GM12878 (cell line): ENCODE data around the gene ARL11. TPM values are rescaled to one million over a fixed set of nuclear protein-coding genes. Genes with fewer than 3 reads are reported as not detected.

Source experiments
- ATAC-seq: fragments of 200-7000 bp; cut with Tn5 transposase; 3 replicates; pipeline ENCODE4 v1.9.1; 2020; ENCODE audit warnings: mild to moderate bottlenecking, moderate library complexity
- BruUV-seq: library from RNA; stranded (reverse); fragments of 400-500 nt; replicated peaks from 2 replicates; lab custom pipeline; 2021; lab: Mats Ljungman, UMichigan
- CTCF ChIA-PET: fragments of 300-600 bp; sonication (Branson Sonifier 250); formaldehyde crosslinking; extraction: SDS; loops from one replicate; lab custom pipeline; 2021; ENCODE audit warnings: inconsistent platforms; lab: Yijun Ruan, JAX
- POLR2A ChIA-PET: fragments of 350-600 bp; formaldehyde crosslinking; extraction: SDS; loops from one replicate; lab custom pipeline; 2021; ENCODE audit warnings: inconsistent platforms; lab: Charles Lee
- RAD21 ChIA-PET: fragments of 300-600 bp; sonication (Branson Sonifier 250); formaldehyde crosslinking; loops from one replicate; lab custom pipeline; 2023; ENCODE audit warnings: antibody characterized with exemption; ENCODE audit not compliant: unreplicated experiment; lab: Charles Lee
- SMC1A ChIA-PET: fragments of 300-600 bp; sonication (Branson Sonifier 250); formaldehyde crosslinking; loops from one replicate; lab custom pipeline; 2023; ENCODE audit not compliant: unreplicated experiment, uncharacterized antibody; lab: Charles Lee
- DNase-seq: peaks from one replicate; pipeline ENCODE4 v3.0.0-alpha.2; 2011; ENCODE audit warnings: low read depth, low spot score
- FAIRE-seq: peaks from 3 replicates; lab custom pipeline; 2011; peaks lifted over from hg19 to GRCh38; lab: Jason Lieb, UNC
- H2AFZ ChIP-seq: 2 replicates; pipeline ENCODE4 v1.6.0; 2011; ENCODE audit warnings: low read depth, low read length, control low read depth; ENCODE audit not compliant: control insufficient read depth
- H3K27ac ChIP-seq: 2 replicates; pipeline ENCODE4 v1.5.1; 2011; ENCODE audit warnings: control low read depth; ENCODE audit not compliant: control insufficient read depth, insufficient read depth
- H3K27me3 ChIP-seq, 2 experiments: replicated peaks in 1 of 2; 2 replicates each; pipeline versions ENCODE4 v1.6.0 to v1.6.1; 2011; ENCODE audit warnings: low read length in 1 of 2; ENCODE audit not compliant: control insufficient read depth in 2 of 2, insufficient read depth in 2 of 2
- H3K36me3 ChIP-seq, 2 experiments: 2 replicates each; pipeline ENCODE4 v1.5.1; 2011; ENCODE audit warnings: low read length in 1 of 2; ENCODE audit not compliant: control insufficient read depth in 2 of 2, insufficient read depth in 2 of 2
- H3K4me1 ChIP-seq: 2 replicates; pipeline ENCODE4 v1.6.1; 2011; ENCODE audit warnings: mild to moderate bottlenecking, low read length, moderate library complexity, mixed read lengths; ENCODE audit not compliant: control insufficient read depth, insufficient read depth
- H3K4me2 ChIP-seq: 2 replicates; pipeline ENCODE4 v1.6.0; 2011; ENCODE audit warnings: control low read depth; ENCODE audit not compliant: control insufficient read depth, insufficient read depth
- H3K4me3 ChIP-seq: fragments of 200-600 bp; sonication (generic); 2 replicates; pipeline ENCODE4 v1.5.1; 2016
- H3K79me2 ChIP-seq: 2 replicates; pipeline ENCODE4 v1.6.0; 2011; ENCODE audit warnings: low read length; ENCODE audit not compliant: control insufficient read depth, insufficient read depth
- H3K9ac ChIP-seq: 2 replicates; pipeline ENCODE4 v1.8.0; 2011; ENCODE audit warnings: low read length, control low read depth, mixed read lengths; ENCODE audit not compliant: control insufficient read depth, insufficient read depth
- H3K9me3 ChIP-seq: replicated peaks from 3 replicates; pipeline ENCODE4 v1.5.1; 2011; ENCODE audit warnings: mild to moderate bottlenecking, low read length; ENCODE audit not compliant: control insufficient read depth, insufficient read depth
- H4K20me1 ChIP-seq: 2 replicates; pipeline ENCODE4 v1.6.0; 2011; ENCODE audit not compliant: control insufficient read depth, insufficient read depth
- BMI1 ChIP-seq: fragments of 450-650 bp; IDR thresholded peaks from 2 replicates; pipeline ENCODE4 v1.6.1; 2016; ENCODE audit warnings: mild to moderate bottlenecking, moderate library complexity, borderline replicate concordance
- CEBPZ ChIP-seq: fragments of 150-350 bp; IDR thresholded peaks from 2 replicates; pipeline ENCODE4 v1.6.1; 2016; ENCODE audit warnings: low read depth, low read length
- CREM ChIP-seq: IDR thresholded peaks from 2 replicates; pipeline ENCODE4 v1.6.1; 2014; ENCODE audit warnings: antibody characterized with exemption, low read depth
- E2F8 ChIP-seq: fragments of 450-650 bp; IDR thresholded peaks from 2 replicates; pipeline ENCODE4 v1.6.1; 2018; ENCODE audit warnings: mild to moderate bottlenecking, low read depth, moderate library complexity; ENCODE audit not compliant: partially characterized antibody
- GABPA ChIP-seq: IDR thresholded peaks from 2 replicates; pipeline ENCODE4 v1.6.1; 2014; ENCODE audit warnings: antibody characterized with exemption, low read depth, mild to moderate bottlenecking, inconsistent platforms
- HDAC2 ChIP-seq: fragments of 200-600 bp; sonication (generic); IDR thresholded peaks from 2 replicates; pipeline ENCODE4 v1.6.1; 2017
- MEF2A ChIP-seq: IDR thresholded peaks from 2 replicates; pipeline ENCODE4 v1.6.1; 2011; ENCODE audit warnings: low read depth, mild to moderate bottlenecking, low read length, moderate library complexity; ENCODE audit not compliant: insufficient read depth
- PML ChIP-seq: IDR thresholded peaks from 2 replicates; pipeline ENCODE4 v1.6.1; 2012; ENCODE audit warnings: low read length, inconsistent platforms
- POLR2AphosphoS2 ChIP-seq: IDR thresholded peaks from 2 replicates; pipeline ENCODE4 v1.6.1; 2011; ENCODE audit warnings: low read depth, mild to moderate bottlenecking, low read length, improper control_type of control experiment, moderate library complexity
- POLR2AphosphoS5 ChIP-seq: IDR thresholded peaks from 2 replicates; pipeline ENCODE4 v1.6.1; 2011; ENCODE audit warnings: mild to moderate bottlenecking, low read length, inconsistent platforms
- SREBF1 ChIP-seq: IDR thresholded peaks from 2 replicates; pipeline ENCODE4 v1.6.1; 2012; ENCODE audit warnings: mild to moderate bottlenecking, low read length
- ZBTB4 ChIP-seq: fragments of 450-650 bp; formaldehyde crosslinking; IDR thresholded peaks from 2 replicates; pipeline ENCODE4 v1.4.0; 2022; ENCODE audit warnings: mild to moderate bottlenecking, moderate library complexity
- WGBS: methylation state at CpG from one replicate; pipeline ENCODE4 v1.1.6; 2016; ENCODE audit warnings: low lambda C conversion rate; ENCODE audit not compliant: insufficient replicate concordance, insufficient coverage; ENCODE audit errors: missing lambda C conversion rate; 5-methylcytosine and 5-hydroxymethylcytosine counted together
- in situ Hi-C: fragments of 300-500 bp; cut with MboI; formaldehyde crosslinking; loops from 9 replicates; pipeline ENCODE4 v1.14.3; 2018; ENCODE audit warnings: mixed read lengths
- intact Hi-C: fragments of 100-400 bp; cut with micrococcal nuclease; formaldehyde crosslinking; loops from one replicate; pipeline ENCODE4 v1.14.2; 2022; ENCODE audit not compliant: unreplicated experiment
- polyA plus RNA-seq, 11 experiments: library from polyadenylated mRNA; depleted of rRNA in 4 of 11; unstranded in 6 of 11; stranded (reverse) in 5 of 11; fragments of >200 nt; fragmentation: Nextera tagmentation in 4 of 11; fragmentation: Illumina TruSeq in 1 of 11; extraction: Ambion mirVana in 4 of 11; extraction: Trizol in 1 of 11; gene quantifications; 1 replicate in 1 of 11; 2 replicates in 10 of 11; pipeline versions ENCODE4 v1.2.1 to v1.2.3, GENCODE V29; 2011 to 2016; ENCODE audit warnings: inconsistent platforms in 2 of 11, missing spikeins in 2 of 11, low read depth in 1 of 11
- total RNA-seq, 4 experiments: library from RNA; depleted of rRNA in 3 of 4; stranded (reverse); fragments of >200 nt in 3 of 4; fragmentation: Illumina TruSeq in 1 of 4; extraction: Trizol in 1 of 4; gene quantifications; 2 replicates each; pipeline versions ENCODE4 v1.2.1 to v1.2.3, GENCODE V29; 2013 to 2021
- TF ChIP-seq, protein P1 (sequence below): fragments of 450-650 bp; IDR thresholded peaks from 2 replicates; pipeline ENCODE4 v1.6.1; 2018; ENCODE audit warnings: borderline replicate concordance, mild to moderate bottlenecking; ENCODE audit not compliant: partially characterized antibody

Gene ARL11
- total and polyA plus RNA-seq, 10 of the 15 experiments (the other 5 are each of a cell fraction or from before 2014, with no cell fraction given), result 2.0 to 7.2 (median 4.4) TPM

- POLR2A ChIA-PET, result interaction anchor here (0.6 to 0.7 kb wide), 2 partner anchors 180 to 292 kb away, joined by 3 to 4 read pairs; no protein-coding TSS in a partner anchor
- no peak for ATAC-seq
- WGBS, result 97% methylated on average over 3 of the region's 4 CpGs
- Histone ChIP-seq H4K20me1 (no peaks in the 10 kb centered on the region), H3K79me2 (no peaks in the 10 kb centered on the region), H3K9ac (no peak overlapping the region), H3K4me3 (no peak overlapping the region), H3K4me1 (peaks cover 7% of the 10 kb centered on the region; the same call in 1 of the 2 replicates), H2AFZ (no peak overlapping the region), H3K4me2 (no peak overlapping the region), H3K27ac (no peak overlapping the region), H3K36me3 (no peaks in the 10 kb centered on the region), H3K27me3 (no peaks in the 10 kb centered on the region), H3K9me3 (no peaks in the 10 kb centered on the region)
- in situ Hi-C loops, result no loop called here
- no peak for FAIRE-seq
- SMC1A ChIA-PET, result no interaction called here
- BruUV-seq, result no TSS peak
- DNase-seq, result no peak
- RAD21 ChIA-PET, result no interaction called here
- intact Hi-C loops, result no loop called here
- CTCF ChIA-PET, result no interaction called here
- TF ChIP-seq POLR2AphosphoS5, result no peak
- TF ChIP-seq GABPA, result no peak
- TF ChIP-seq CEBPZ, result no peak
- TF ChIP-seq ZBTB4 (CRISPR knock-in tag), result no peak
- no peak for TF ChIP-seq E2F8
- TF ChIP-seq HDAC2, result no peak
- TF ChIP-seq PML, result no peak
- no peak for TF ChIP-seq MEF2A
- TF ChIP-seq SREBF1, result no peak
- TF ChIP-seq BMI1, result no peak
- no peak for TF ChIP-seq CREM
- TF ChIP-seq POLR2AphosphoS2, result no peak
- TF ChIP-seq, protein P1, sequence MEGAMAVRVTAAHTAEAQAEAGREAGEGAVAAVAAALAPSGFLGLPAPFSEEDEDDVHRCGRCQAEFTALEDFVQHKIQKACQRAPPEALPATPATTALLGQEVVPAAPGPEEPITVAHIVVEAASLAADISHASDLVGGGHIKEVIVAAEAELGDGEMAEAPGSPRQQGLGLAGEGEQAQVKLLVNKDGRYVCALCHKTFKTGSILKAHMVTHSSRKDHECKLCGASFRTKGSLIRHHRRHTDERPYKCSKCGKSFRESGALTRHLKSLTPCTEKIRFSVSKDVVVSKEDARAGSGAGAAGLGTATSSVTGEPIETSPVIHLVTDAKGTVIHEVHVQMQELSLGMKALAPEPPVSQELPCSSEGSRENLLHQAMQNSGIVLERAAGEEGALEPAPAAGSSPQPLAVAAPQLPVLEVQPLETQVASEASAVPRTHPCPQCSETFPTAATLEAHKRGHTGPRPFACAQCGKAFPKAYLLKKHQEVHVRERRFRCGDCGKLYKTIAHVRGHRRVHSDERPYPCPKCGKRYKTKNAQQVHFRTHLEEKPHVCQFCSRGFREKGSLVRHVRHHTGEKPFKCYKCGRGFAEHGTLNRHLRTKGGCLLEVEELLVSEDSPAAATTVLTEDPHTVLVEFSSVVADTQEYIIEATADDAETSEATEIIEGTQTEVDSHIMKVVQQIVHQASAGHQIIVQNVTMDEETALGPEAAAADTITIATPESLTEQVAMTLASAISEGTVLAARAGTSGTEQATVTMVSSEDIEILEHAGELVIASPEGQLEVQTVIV, result no peak
These were observed 18.4 kb downstream of the ARL11 start for GRCh38 chr13:49646688-49647087.
